ENCODE data around the gene POLE.

The POLE gene

DNA sequence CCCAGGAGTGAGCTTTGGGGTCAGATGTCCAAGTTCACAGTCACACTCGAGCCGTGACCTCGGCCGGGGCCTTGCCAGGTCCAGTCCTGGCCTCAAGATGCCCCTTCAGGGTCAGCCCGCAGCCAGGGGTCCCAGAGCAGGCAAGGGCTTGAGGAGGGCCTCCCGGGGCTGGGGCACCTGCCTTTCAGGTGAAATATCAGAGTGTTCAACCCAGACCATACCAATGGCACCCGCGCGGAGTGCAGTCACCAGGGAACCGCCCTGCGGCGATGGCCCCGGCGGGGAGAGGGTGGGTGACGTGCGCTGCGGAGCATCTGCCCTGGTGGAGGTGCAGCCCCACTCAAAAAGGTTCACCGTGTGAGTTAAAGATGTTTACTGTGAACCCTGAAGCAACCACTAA, 93.6 kb downstream of the POLE start:
- TF ChIP-seq ZNF274 (IDR thresholded peaks at IDR 0.05; ENCODE audit: low read depth, low read length): no peak
- no peak overlapping the region for H3K4me3 ChIP-seq (ENCODE audit: low read length)

DNA sequence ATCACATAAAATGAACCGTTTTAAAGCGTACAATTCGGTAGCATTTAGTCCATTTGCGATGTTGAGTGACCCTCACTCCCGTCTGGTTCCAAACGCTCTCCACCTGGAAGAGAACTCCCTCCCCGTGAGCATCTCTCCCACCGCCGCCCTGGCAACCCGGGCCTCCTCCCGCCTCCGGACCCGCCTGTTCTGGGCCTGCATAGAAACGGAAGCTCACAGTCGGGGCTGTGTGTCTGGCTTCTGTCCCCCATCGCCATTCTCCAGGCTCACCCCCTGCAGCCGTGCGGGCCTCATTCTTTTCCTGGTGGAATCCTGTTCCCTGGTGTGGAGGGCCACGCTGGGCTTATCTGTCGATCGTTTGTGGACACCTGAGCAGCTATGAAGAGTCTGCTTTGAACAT, 94.1 kb downstream of the POLE start:
- no peak for TF ChIP-seq ZNF274 (IDR thresholded peaks at IDR 0.05; ENCODE audit: low read depth, low read length)

DNA sequence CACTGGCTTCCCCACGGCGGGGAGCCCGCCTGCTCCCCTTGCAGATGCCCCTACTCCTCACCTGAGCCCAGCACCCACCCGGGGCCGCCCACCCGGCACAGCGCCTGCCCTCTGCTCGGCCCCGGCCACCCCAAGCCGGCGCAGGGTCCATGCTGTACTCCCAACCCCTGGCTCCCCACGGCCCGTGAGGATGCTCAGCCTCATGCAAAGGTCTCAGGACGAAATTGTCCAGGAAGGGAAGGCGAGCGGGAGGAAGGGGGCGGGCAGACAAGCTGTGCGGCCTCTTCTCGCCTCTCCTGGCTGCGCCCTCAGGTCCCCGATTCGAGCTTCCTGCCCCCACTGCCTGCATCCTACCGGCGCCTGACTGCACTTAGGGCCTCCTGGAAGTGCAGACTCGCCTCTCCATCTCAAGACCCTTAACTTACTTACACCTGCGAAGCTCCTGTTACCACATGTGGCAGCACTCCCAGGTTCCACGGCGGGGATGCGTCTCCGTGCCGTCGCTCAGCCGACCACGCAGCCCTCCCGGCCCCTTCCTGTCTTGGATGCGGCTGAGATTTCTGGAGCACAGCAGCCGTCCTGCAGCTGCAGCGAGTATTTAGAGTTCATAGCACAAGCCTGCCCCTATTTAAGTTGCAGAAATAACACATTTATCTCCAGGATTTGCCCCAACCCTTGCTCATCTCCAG, 94.7 kb downstream of the POLE start:
- no peak for TF ChIP-seq ZNF274 (IDR thresholded peaks at IDR 0.05; ENCODE audit: low read depth, low read length)
- no peak overlapping the region for H3K4me3 ChIP-seq (ENCODE audit: low read length)

More for the DNA sequence above, 94.1 kb downstream of the POLE start:
- H3K4me3 ChIP-seq (ENCODE audit: low read length): no peak overlapping the region

DNA sequence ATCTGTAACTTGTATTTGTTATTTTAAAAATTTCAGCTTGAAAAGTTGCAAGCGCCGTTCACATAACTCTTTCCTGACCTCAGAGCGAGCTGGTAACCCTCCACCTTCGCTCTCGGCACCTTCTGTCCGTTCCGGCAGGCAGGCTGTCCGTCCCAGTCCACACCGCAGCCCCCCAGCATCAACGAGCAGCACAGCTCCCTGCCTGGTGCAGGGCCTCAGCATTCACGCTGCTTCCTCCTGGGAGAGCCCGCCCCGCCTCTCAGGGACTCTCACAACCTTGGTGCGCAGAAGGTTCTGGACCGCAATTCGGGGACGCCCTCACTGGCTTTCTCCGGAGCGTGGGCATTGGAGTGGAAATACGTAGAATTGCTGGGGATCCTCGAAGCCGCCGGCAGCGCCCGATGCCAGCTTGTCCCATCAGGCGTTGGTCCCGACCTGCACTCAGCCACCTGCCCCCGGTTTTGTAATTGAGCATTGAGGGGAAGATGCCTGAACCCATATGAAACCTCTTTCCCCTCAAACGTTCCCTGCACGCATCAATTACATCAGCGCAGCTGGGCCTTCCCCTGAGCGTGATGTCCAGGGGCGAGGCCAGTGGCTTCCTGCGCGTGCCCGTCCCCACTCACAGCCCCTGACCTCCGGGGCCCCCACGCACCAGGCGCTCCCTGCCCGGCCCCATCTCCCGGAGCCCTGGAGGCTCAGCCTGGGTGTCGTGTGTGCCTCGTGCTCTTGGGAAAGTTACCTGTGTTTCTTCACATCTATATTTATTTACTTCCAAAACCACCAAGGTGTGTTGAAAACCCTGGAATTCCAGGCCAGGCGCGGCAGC, 95.8 kb downstream of the POLE start:
- no peak overlapping the region for H3K4me3 ChIP-seq (ENCODE audit: low read length)
- TF ChIP-seq ZNF274 (IDR thresholded peaks at IDR 0.05; ENCODE audit: low read depth, low read length): no peak

DNA sequence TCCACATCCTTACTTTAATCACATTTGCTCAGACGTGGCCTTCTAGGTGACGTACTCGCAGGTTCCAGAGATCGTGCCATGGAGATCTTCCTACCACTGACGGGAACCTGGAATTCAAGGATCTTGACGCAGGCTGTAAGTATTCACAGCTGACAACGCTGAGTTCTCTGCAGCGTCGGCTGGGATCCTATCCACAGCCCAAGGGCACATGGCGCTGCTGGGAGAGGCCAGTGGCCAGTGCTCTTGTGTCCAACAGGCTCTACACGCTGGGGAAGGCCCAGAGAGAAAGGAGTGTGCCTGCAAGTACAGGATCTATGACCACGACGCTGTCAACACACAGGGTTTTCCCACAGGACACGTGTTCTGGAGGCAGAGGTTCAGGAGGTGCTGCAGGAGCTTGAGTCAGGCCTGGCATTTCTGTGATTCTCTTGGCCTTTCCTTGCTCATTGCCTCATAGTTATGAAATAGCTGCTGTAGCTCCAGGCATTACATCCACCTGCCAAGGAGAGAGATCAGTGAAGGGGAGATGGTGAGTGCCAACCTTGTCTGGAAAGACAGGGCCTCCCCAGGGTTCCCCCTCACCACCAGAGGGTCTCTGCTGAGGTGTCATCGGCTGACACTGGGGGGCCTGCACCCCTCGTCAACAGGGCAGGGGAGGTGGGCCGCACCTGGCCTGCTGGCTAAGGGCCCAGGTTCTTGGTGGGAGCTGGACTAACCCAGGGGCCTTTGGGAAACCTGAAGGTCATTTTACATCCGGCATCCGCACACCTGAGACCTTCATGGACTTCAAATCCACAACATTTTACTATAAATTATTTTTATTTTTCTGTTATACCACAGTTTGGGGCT, 98.1 kb downstream of the POLE start:
- no peak overlapping the region for H3K4me3 ChIP-seq (ENCODE audit: low read length)
- no peak for TF ChIP-seq ZNF274 (IDR thresholded peaks at IDR 0.05; ENCODE audit: low read depth, low read length)

DNA sequence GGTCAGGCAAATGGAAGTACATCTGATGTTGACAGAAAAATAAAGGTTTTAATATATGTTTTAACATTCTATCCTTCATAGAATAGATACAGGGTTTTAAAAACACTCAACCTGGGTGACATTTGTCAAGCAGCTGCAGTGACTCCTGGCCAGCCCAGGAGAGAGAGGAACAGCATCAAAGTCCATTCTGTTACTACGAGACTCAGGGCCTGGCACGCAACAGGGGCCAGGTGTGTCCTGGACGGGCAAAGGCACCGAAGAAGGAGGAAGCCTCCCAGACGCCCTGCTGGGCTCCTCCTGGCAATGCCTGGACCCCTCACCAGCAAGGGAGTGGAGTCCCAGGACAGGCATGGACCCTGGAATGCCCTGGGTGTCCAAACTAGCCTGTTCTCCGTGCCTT, 98.8 kb downstream of the POLE start:
- H3K4me3 ChIP-seq (ENCODE audit: low read length): no peak overlapping the region
- no peak for TF ChIP-seq ZNF274 (IDR thresholded peaks at IDR 0.05; ENCODE audit: low read depth, low read length)

DNA sequence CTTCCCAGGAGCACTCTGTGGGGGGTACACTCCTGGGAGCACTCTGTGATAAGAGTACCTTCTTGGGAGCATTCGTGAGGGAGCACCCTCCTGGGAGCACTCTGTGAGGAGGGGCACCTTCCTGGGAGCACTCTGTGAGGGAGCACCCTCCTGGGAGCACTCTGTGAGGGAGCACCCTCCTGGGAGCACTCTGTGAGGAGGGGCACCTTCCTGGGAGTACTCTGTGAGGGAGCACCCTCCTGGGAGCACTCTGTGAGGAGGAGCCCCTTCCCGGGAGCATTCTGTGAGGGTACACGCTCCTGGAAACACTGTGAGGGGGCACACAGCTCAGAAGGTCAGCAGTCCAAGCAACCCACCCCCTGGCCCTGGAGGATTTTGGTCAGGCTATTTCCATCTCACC, 99.4 kb downstream of the POLE start:
- TF ChIP-seq ZNF274 (IDR thresholded peaks at IDR 0.05; ENCODE audit: low read depth, low read length): no peak
- no peak overlapping the region for H3K4me3 ChIP-seq (ENCODE audit: low read length)

DNA sequence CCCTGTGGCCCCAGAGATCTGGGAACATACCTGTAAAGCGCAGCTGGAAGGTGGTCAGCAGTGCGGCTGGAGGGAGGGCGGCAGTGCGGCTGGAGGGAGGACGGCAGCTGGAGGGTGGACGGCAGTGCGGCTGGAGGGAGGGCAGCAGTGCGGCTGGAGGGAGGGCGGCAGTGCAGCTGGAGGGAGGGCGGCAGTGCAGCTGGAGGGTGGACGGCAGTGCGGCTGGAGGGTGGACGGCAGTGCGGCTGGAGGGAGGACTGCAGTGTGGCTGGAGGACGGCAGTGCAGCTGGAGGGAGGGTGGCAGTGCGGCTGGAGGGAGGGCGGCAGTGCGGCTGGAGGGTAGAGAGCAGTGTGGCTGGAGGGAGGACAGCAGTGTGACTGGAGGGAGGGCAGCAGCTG, 100.2 kb downstream of the POLE start:
- no peak overlapping the region for H3K4me3 ChIP-seq (ENCODE audit: low read length)
- TF ChIP-seq ZNF274 (IDR thresholded peaks at IDR 0.05; ENCODE audit: low read depth, low read length): no peak

DNA sequence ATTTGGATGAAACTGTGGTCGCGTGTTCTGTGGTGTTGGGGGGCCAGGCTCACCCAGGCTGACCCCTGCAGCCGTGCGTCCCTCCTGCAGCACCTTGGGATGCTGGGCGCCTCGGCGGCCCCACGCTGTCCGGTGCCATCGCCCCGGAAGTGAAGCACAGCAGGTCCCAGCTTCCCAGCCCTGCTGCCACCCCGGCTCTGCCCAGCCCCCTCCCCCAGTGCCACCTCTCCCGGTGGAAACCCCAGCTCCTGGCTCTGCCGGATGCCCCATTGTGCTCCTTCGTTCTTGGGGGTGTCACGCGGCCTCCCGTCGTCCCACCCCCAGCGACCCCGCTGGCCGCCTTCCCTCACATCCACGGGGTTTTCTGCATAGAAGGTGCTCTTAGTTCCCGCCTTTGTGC, 102.0 kb downstream of the POLE start:
- H3K4me3 ChIP-seq (ENCODE audit: low read length): no peak overlapping the region
- no peak for TF ChIP-seq ZNF274 (IDR thresholded peaks at IDR 0.05; ENCODE audit: low read depth, low read length)

DNA sequence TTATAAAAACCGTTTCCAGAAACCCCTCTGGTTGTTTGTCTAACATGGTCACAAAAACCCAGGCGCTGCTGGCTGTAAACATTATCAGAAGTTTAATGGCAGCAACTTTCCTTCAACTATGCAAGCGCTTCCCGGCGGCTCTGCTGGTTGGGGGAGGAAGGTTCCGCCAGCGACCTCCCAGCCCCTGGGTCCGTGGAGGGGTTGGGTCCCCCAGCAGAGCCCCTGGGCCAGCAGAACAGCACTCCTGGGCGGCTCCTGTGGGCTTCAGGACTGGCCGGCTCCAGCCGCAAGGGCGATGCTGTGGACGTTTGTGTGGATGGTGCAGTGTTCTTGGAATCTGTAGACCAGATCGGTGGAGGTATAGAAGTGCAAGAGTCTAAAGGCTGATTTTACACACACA, 102.7 kb downstream of the POLE start:
- H3K4me3 ChIP-seq (ENCODE audit: low read length): no peak overlapping the region
- TF ChIP-seq ZNF274 (IDR thresholded peaks at IDR 0.05; ENCODE audit: low read depth, low read length): no peak

DNA sequence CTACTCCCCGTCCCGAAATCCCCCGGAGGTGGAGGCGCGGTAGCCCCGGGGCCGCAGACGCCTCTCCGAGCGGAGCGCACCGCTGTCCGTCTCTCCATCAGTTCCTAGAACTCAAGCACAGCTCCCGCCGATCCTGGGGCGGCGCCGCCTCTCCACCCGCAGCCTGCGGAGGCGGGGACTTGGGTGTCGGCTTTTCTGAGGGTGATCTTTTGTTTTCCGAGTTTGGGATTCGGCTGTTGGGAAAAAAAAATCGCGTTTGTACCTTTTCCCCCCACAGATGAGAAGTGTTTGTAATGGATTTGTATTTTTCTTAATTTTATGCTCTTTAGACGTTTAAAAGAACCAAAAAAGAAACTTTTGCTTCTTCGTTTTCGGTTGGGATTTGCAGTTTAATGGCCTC, 103.4 kb downstream of the POLE start:
- no peak for TF ChIP-seq ZNF274 (IDR thresholded peaks at IDR 0.05; ENCODE audit: low read depth, low read length)
- no peak overlapping the region for H3K4me3 ChIP-seq (ENCODE audit: low read length)

DNA sequence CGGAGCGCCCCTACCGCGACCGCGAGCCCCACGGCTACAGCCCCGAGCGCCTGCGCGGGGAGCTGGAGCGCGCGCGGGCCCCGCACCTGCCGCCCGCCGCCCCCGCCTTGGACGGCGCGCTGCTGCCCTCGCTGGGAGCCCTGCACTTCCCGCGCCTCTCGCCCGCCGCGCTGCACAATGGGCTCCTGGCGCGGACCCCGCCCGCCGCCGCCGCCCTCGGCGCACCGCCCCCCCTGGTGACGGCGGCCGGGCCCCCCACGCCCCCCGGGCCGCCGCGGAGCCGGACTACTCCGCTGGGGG, 103.8 kb downstream of the POLE start:
- TF ChIP-seq ZNF274 (IDR thresholded peaks at IDR 0.05; ENCODE audit: low read depth, low read length): no peak
- H3K4me3 ChIP-seq (ENCODE audit: low read length): no peak overlapping the region

DNA sequence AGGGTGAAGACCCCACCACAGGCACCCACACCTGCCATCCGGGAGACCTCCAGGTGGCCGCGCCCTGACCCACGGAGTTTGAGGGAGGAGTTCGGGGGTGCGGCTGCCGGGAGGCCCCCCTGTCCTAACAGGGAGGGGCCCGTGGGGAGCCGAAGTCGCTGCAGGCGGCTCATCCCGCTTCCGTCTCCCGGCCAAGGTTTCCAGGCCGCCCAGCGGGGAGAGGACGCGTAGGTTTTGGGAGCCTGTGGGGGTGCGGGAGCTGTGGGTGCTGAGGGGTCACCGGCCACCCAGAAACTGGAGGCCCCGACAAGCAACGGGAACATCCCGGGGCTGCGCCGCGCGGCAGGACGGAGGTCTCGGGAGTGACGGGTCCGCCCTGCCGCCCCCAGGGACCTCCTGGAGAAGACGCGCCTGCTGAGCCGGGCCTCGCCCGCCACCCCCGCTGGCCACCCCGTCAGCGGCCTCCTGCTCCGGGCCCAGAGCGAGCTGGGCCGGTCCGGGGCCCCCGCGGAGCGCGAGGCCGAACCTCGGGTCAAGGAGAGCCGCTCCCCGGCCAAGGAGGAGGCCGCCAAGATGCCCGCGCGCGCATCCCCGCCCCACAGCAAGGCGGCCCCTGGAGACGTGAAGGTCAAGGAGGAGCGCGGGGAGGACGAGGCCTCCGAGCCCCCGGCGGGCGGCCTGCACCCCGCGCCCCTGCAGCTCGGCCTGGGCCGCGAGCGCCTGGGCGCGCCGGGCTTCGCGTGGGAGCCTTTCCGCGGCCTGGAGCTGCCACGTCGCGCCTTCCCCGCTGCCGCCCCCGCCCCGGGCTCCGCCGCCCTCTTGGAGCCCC, 104.3 kb downstream of the POLE start:
- H3K4me3 ChIP-seq (ENCODE audit: low read length): no peak overlapping the region
- no peak for TF ChIP-seq ZNF274 (IDR thresholded peaks at IDR 0.05; ENCODE audit: low read depth, low read length)

DNA sequence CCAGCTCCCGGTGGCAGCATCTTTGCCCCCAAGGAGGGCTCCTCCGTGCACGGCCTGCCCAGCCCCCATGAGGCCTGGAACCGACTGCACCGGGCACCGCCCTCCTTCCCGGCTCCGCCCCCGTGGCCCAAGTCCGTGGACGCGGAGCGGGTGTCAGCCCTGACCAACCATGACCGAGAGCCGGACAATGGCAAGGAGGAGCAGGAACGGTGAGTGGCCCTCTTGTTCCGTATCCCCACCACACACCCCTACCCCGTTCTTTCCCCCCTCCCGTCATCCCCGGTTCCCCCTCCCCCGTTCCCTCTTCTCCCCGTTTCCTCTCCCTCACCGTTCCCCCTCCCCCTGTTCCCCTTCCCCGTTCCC, 105.1 kb downstream of the POLE start:
- TF ChIP-seq ZNF274 (IDR thresholded peaks at IDR 0.05; ENCODE audit: low read depth, low read length): no peak
- no peak overlapping the region for H3K4me3 ChIP-seq (ENCODE audit: low read length)
